Measurements from ENCODE around the gene IRF1. TPM values are rescaled to one million over a fixed set of nuclear protein-coding genes. Genes with fewer than 3 reads are reported as not detected.

Gene IRF1
- total RNA-seq, 2 donors from 2014 or later: 125 to 174 TPM

Other genes with a start within 250 kb of the IRF1 start
- gene PDLIM4, start 233.1 kb downstream of the IRF1 start, total RNA-seq: not detected
- under 1 TPM; 0.58 to 0.93 TPM for gene SLC22A4, start 196.4 kb downstream of the IRF1 start, total RNA-seq
- 1 to 10 TPM; 3.2 to 3.5 TPM for gene SLC22A5, start 121.1 kb downstream of the IRF1 start, total RNA-seq
- gene IL5, start 52.7 kb upstream of the IRF1 start, total RNA-seq: not detected
- 10 to 100 TPM; 31.7 to 37.2 TPM for gene RAD50, start 66.2 kb upstream of the IRF1 start, total RNA-seq
- gene IL13, start 167.4 kb upstream of the IRF1 start, total RNA-seq: 1 to 10 TPM; 2.4 to 4.3 TPM
- gene IL4, start 183.2 kb upstream of the IRF1 start, total RNA-seq: not detected
- gene KIF3A, start 246.8 kb upstream of the IRF1 start, total RNA-seq: 10 to 100 TPM in 1 of 2 donors, 1 to 10 TPM in 1; 8.3 to 13.9 TPM

Measured in activated T-helper 17 cell treated with anti-CD3 and anti-CD28 coated beads, Interleukin-2, amount 50 U/mL, for 72 hours (primary cell).